CD4-positive, alpha-beta T cell treated with Interleukin-21 for 1 hour (primary cell): Measurements from ENCODE around the gene USP2.

ENCODE experiments used
- DNase-seq: peaks from one replicate; pipeline ENCODE4 v3.0.0-alpha.2; 2020

Gene USP2

GRCh38 chr11:119340335-119341221 is 40.9 kb downstream of the USP2 start, which contains the start of gene C1QTNF5:
Gene C1QTNF5 (minus strand): TSS chr11:119340883. CDS start chr11:119340397, 486 bp downstream.
- no peak for DNase-seq

GRCh38 chr11:119339589-119340334 is 41.7 kb downstream of the USP2 start:
- peak; percentile 20 for DNase-seq

GRCh38 chr11:119338965-119339588 is 42.4 kb downstream of the USP2 start:
- DNase-seq, result no peak

DNA sequence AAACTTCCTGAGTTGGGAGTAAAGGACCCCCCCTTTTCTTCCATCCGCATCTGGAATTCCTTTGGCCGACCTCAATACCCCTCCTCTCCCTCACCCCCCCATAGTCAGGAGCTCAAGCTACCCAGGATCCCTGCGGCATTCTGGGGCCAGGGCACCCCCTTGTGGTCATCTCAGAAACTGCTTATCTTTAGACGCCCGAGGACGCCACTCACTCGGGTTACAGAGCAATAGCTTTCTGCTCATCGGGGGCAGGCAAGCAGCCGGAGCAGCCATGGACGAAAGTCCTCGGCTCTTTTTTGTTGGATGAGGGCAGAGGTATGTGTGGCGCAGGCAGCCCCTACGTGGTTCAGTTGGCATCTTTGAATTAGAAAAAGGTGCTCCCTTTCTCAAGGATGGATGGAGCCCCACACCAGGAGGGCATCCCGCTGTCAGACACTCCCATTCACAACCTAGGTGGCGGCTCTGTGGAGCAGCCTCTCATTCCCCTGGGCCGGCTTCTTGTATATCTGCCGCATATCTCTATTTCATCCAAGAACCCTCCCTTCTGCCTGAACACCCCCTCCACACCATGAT is 43.1 kb downstream of the USP2 start:
- peak; percentile 75 for DNase-seq

- no peak for DNase-seq
These were observed 43.7 kb downstream of the USP2 start for GRCh38 chr11:119337581-119338317.

GRCh38 chr11:119336744-119337469 is 44.6 kb downstream of the USP2 start:
- no peak for DNase-seq

- no peak for DNase-seq
These were observed 45.6 kb downstream of the USP2 start for GRCh38 chr11:119335655-119336543.

GRCh38 chr11:119335091-119335654 is 46.3 kb downstream of the USP2 start:
- DNase-seq, result no peak

GRCh38 chr11:119334174-119334930 is 47.1 kb downstream of the USP2 start, which contains the start of gene RNF26:
Gene RNF26 (plus strand): TSS chr11:119334527. CDS start chr11:119335123, 596 bp downstream.
- DNase-seq, result peak; percentile 97

DNA sequence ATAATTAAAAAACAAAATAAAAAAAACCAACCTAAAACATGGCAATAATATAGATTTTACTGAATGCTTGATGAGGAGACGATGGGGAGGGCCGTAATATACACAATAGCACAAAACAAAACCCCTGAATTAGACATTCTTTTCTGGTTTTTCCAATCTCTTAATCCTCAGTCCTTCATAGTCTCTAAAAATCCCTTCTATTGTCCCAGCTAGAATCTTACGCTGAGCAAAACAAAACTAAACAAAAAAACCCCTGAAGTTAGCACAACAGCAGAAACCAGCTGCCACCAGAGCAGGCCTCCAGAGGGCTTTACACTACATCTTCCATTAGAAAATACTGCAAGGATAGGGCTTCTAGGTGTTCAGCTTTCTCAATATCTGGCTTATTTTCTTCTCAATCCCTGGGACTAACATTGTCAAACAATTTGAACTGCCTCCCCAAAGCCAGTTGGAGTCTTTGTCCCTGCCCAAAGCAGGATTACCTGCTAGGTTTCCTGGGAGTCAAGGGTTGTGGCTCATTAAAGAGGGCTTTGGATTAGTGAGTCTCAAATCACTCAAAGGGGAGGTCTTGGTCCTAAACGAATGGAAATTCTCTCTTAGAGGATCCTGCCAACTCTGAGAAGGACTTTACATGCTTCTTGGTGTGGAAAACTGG is 49.3 kb downstream of the USP2 start:
- DNase-seq, result no peak

DNA sequence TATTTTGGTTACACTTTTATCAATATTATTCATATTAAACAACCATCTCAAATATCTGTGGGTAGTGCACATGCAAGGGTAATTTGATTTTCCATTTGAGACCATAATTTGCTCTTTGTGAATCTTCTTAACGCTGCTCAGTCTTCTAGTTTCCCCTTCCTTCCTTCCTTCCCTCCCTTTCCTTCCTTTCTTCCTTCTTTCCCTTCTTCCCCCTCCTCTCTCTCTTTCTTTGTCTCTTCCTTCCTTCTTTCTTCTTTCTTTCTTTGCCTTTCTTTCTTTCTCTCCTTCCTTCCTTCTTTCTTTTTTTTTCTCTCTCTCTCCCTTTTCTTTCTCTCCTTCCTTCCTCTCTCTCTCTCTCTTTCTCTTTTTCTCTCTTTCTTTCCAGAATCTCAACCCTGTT is 51.3 kb downstream of the USP2 start:
- no peak for DNase-seq

DNA sequence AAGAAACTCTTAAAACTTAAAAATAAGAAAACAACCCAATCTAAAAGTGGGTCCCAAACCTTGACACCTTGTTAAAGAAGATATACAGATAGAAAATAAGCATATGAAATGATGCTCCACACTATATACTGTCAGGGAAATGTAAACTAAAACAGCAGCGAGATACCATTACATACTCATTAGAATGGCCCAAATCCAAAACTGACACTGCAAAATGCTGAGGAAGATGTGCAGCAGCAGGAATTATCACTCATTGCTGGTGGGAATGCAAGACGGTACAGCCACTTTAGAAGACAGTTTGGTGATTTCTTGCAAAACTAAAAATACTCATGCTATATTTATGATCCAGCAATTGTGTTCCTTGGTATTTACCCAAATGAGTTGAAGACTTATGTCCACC is 52.2 kb downstream of the USP2 start:
- no peak for DNase-seq

DNA sequence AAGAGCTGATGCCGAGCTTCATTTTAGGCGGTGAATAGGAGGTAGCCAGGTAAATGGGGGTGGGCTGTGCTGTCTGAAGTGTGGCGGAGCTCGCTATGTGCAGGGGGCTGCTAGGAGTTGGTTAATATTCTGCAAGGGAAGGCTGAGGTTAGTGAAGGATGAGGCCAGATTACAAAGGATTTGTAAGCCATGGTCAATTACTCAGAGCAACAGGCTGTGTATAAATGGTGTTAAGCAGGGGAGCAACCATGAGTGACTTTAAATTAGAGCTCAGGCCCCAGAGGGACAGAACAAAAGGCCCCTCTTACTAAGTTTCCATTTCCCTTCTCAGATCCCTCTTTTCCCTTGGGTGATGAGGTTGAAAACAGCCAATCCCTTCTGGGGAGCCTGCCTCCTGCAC is 57.3 kb downstream of the USP2 start:
- no peak for DNase-seq

DNA sequence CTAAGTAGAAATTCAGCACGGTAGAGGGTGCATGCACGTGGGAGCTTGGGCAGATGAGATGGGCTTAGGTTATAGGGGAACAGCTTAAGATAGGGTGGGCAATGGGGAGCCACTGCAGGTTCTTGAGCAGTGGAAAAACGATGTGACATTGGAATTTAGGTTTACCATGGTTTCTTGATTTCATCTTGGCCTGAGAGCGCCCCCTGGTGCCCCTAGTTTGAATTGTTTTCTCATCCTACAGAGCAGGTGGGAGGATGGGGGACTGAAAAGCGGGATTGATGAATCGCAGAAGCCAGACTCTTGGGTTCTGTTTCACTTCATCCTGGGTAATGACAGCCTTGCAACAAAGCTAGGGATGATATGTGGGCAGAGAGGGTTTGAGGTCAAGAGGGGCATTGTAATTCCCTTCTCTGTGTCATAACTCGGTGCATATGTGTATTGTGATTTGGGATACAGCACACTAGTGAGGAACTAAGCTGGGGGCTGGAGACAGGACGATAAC is 57.9 kb downstream of the USP2 start:
- peak; percentile 79 for DNase-seq

DNA sequence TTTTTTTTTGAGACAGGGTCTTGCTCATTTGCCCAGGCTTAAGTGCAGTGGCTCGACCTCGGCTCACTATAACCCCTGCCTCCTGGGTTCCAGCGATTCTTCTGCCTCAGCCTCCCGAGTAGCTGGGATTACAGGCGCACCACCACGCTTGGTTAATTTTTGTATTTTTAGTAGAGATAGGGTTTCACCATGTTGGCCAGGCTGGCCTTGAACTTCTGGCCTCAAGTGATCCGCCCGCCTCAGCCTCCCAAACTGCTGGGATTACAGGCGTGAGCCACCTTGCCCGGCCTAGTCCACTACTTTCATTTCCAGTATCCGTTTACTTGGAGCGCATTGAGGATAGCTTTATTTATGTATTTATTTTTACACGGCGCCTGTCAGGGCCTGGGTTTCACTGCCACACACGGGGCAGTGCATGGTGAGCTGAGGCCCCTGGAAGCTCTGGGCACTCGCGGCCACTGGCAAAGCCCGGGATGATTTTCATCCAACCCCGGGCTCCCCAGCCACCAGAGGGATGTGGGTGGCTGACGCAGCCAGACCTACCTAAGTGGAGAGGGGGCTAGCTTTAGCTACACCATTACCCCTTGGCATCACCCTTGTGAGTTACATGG is 58.5 kb downstream of the USP2 start:
- no peak for DNase-seq

DNA sequence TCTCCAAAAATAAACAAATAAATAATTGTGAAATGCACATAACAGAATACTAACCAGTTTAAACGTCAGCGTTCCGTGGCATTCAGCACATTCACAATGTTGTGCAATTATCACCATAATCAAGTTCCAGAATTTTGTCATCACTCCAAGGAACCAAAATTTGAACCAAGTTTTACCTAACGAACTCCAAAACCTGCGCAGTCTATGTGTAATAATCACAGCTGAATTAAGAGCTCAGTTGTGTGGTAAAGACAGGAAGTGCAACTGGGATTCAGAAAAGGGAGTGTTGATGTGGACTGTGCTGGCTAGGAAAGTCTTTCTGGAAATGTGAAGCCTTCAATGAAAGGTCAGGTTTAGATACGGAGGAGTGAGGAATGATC is 59.1 kb downstream of the USP2 start:
- DNase-seq, result no peak

- peak; percentile 55 for DNase-seq
These were observed 60.5 kb downstream of the USP2 start for GRCh38 chr11:119320776-119321524.
